ENCODE data around the gene P4HB.

The P4HB gene

GRCh38 chr17:81807839-81808238 lies 52.5 kb downstream of the P4HB start:
- DNase-seq, result no peak

GRCh38 chr17:81807210-81807719 lies 53.1 kb downstream of the P4HB start:
- DNase-seq, result no peak

- DNase-seq, result no peak
Observed at GRCh38 chr17:81806461-81807209, 53.7 kb downstream of the P4HB start.

GRCh38 chr17:81805707-81806460 lies 54.5 kb downstream of the P4HB start:
- no peak for DNase-seq

GRCh38 chr17:81804559-81805399 lies 55.6 kb downstream of the P4HB start:
- DNase-seq, result no peak

GRCh38 chr17:81803728-81804558 lies 56.4 kb downstream of the P4HB start, which contains the start of gene GCGR:
GCGR (plus strand) TSS chr17:81804150; CDS start chr17:81809019, 4,869 bp downstream.
- no peak for DNase-seq

- DNase-seq, result no peak
Observed at GRCh38 chr17:81802856-81803643, 57.3 kb downstream of the P4HB start.

- DNase-seq, result no peak
Observed at GRCh38 chr17:81802048-81802758, 58.1 kb downstream of the P4HB start.

- DNase-seq, result no peak
Observed at GRCh38 chr17:81801327-81801726, 59.0 kb downstream of the P4HB start.

- no peak for DNase-seq
Observed at GRCh38 chr17:81794509-81794908, 65.8 kb downstream of the P4HB start.

GRCh38 chr17:81794074-81794476 lies 66.3 kb downstream of the P4HB start:
- DNase-seq, result no peak
